Activated CD8-positive, alpha-beta T cell treated with anti-CD3 and anti-CD28 coated beads for 36 hours (primary cell): ENCODE measurements around the gene SFRP5. TPM values are rescaled to one million over a fixed set of nuclear protein-coding genes. Genes with fewer than 3 reads are reported as not detected.

ENCODE experiments used
- ATAC-seq: fragments of 200-7000 bp; cut with Tn5 transposase; one replicate; pipeline ENCODE4 v1.10.0; 2021; ENCODE audit warnings: mild to moderate bottlenecking, moderate library complexity
- CTCF ChIA-PET: fragments of 350-600 bp; sonication (Branson Sonifier 250); formaldehyde crosslinking; loops from one replicate; lab custom pipeline; 2021; ENCODE audit warnings: antibody characterized with exemption; lab: Charles Lee
- POLR2A ChIA-PET: fragments of 350-600 bp; sonication (Branson Sonifier 250); formaldehyde crosslinking; loops from one replicate; lab custom pipeline; 2021; ENCODE audit warnings: antibody characterized with exemption; lab: Charles Lee
- DNase-seq: peaks from one replicate; pipeline ENCODE4 v3.0.0-alpha.2; 2020
- H3K27ac Mint-ChIP-seq: one replicate; pipeline ENCODE4 v1.8.0; 2021; ENCODE audit warnings: mild to moderate bottlenecking, mixed read lengths
- H3K27me3 Mint-ChIP-seq: one replicate; pipeline ENCODE4 v1.8.0; 2021; ENCODE audit warnings: mixed read lengths
- H3K36me3 Mint-ChIP-seq: one replicate; pipeline ENCODE4 v1.8.0; 2021; ENCODE audit warnings: low read depth, mixed read lengths
- H3K4me1 Mint-ChIP-seq: one replicate; pipeline ENCODE4 v1.8.0; 2021; ENCODE audit warnings: low read depth, mixed read lengths
- H3K4me3 Mint-ChIP-seq: one replicate; pipeline ENCODE4 v1.8.0; 2021; ENCODE audit warnings: mild to moderate bottlenecking, moderate library complexity, mixed read lengths
- H3K9me3 Mint-ChIP-seq: one replicate; pipeline ENCODE4 v1.8.0; 2021; ENCODE audit warnings: mixed read lengths
- CTCF ChIP-seq: fragments of 200-600 bp; IDR thresholded peaks from one replicate; pipeline ENCODE4 v1.8.0; 2022; ENCODE audit warnings: antibody characterized with exemption, mild to moderate bottlenecking
- intact Hi-C: fragments of 100-400 bp; cut with micrococcal nuclease; formaldehyde crosslinking; loops from one replicate; pipeline ENCODE4 v1.10.0; 2022
- total RNA-seq, 2 experiments: library from RNA; stranded (reverse); gene quantifications; one replicate each; pipeline ENCODE4 v1.2.3, GENCODE V29; 2021

The SFRP5 gene
- total RNA-seq, 2 experiments from 2014 or later = 0.60 to 0.74 TPM

- Mint-ChIP-seq H3K27me3 (no peaks in the 10 kb centered on the region), H3K36me3 (no peaks in the 10 kb centered on the region), H3K9me3 (no peaks in the 10 kb centered on the region), H3K4me1 (no peaks in the 10 kb centered on the region), H3K27ac (no peak overlapping the region), H3K4me3 (no peak overlapping the region)
- no peak for TF ChIP-seq CTCF
- ChIA-PET CTCF (interaction anchor here (8.0 kb wide), 1 partner anchor 13 kb away, joined by 39 read pairs; no protein-coding TSS in a partner anchor), POLR2A (no interaction called here)
- intact Hi-C loops = no loop called here
- no peak for DNase-seq
- ATAC-seq = no peak
These were observed 34.1 kb upstream of the SFRP5 start for GRCh38 chr10:97805949-97806348.

- intact Hi-C loops = no loop called here
- Mint-ChIP-seq H3K4me3 (no peak overlapping the region), H3K9me3 (no peaks in the 10 kb centered on the region), H3K4me1 (no peaks in the 10 kb centered on the region), H3K27ac (no peak overlapping the region), H3K36me3 (no peaks in the 10 kb centered on the region), H3K27me3 (no peaks in the 10 kb centered on the region)
- TF ChIP-seq CTCF = no peak
- DNase-seq = no peak
- POLR2A ChIA-PET = no interaction called here
- no peak for ATAC-seq
- CTCF ChIA-PET = interaction anchor here (8.0 kb wide), 1 partner anchor 12 kb away, joined by 39 read pairs; no protein-coding TSS in a partner anchor
These were observed 33.5 kb upstream of the SFRP5 start for GRCh38 chr10:97805096-97805884.

GRCh38 chr10:97801422-97801821 is 29.6 kb upstream of the SFRP5 start:
- Mint-ChIP-seq H3K36me3 (peaks cover 7% of the 10 kb centered on the region), H3K27ac (no peak overlapping the region), H3K27me3 (no peaks in the 10 kb centered on the region), H3K4me3 (no peak overlapping the region), H3K9me3 (peaks cover 16% of the 10 kb centered on the region), H3K4me1 (peaks cover 12% of the 10 kb centered on the region)
- DNase-seq (no peak), ATAC-seq (no peak)
- intact Hi-C loops = no loop called here
- no peak for TF ChIP-seq CTCF
- CTCF ChIA-PET = interaction anchor here (1.3 to 8.0 kb wide), 2 partner anchors 8 to 68 kb away, joined by 7 to 39 read pairs; no protein-coding TSS in a partner anchor
- POLR2A ChIA-PET = no interaction called here

- Mint-ChIP-seq H3K27ac (no peak overlapping the region), H3K27me3 (no peaks in the 10 kb centered on the region), H3K4me3 (no peak overlapping the region), H3K36me3 (peaks cover 7% of the 10 kb centered on the region), H3K9me3 (peaks cover 17% of the 10 kb centered on the region), H3K4me1 (peaks cover 19% of the 10 kb centered on the region)
- intact Hi-C loops = no loop called here
- no peak for TF ChIP-seq CTCF
- ATAC-seq (no peak), DNase-seq (no peak)
- CTCF ChIA-PET = interaction anchor here (8.0 kb wide), 1 partner anchor 7 kb away, joined by 39 read pairs; no protein-coding TSS in a partner anchor
- POLR2A ChIA-PET = no interaction called here
These were observed 28.7 kb upstream of the SFRP5 start for GRCh38 chr10:97800474-97800873.

- no peak for ATAC-seq
- Mint-ChIP-seq H3K36me3 (peaks cover 7% of the 10 kb centered on the region), H3K27ac (no peak overlapping the region), H3K4me3 (no peak overlapping the region), H3K4me1 (peaks cover 19% of the 10 kb centered on the region), H3K27me3 (no peaks in the 10 kb centered on the region), H3K9me3 (peaks cover 17% of the 10 kb centered on the region)
- intact Hi-C loops = loop anchor here (5.0 to 10.0 kb wide), 2 partner anchors 53 to 246 kb away; no protein-coding TSS in a partner anchor
- TF ChIP-seq CTCF = no peak
- CTCF ChIA-PET = interaction anchor here (0.7 to 1.5 kb wide), 4 partner anchors 8 to 1424 kb away, joined by 3 to 7 read pairs (median 4); no protein-coding TSS in a partner anchor
- DNase-seq = no peak
- POLR2A ChIA-PET = no interaction called here
These were observed 27.3 kb upstream of the SFRP5 start for GRCh38 chr10:97798958-97799610.
